Stomach (tissue), 9 donors: ENCODE measurements around the gene MARCKS. TPM values are rescaled to one million over a fixed set of nuclear protein-coding genes. Genes with fewer than 3 reads are reported as not detected.

Experiments
- DNase-seq, 2 donors: peaks; one replicate each; pipeline versions ENCODE4 v3.0.0 to v3.0.0-alpha.2; 2013 to 2019
- H3K27ac ChIP-seq, 5 donors: fragments of 200-600 bp in 4 of 5; sonication (generic) in 4 of 5; one replicate each; pipeline ENCODE4 v1.5.1; 2013 to 2019; ENCODE audit warnings: mild to moderate bottlenecking in 1 of 5, moderate library complexity in 1 of 5
- H3K27me3 ChIP-seq, 3 donors: fragments of 200-600 bp; sonication (generic); one replicate each; pipeline ENCODE4 v1.5.1; 2017 to 2019; ENCODE audit warnings: mixed run types in 1 of 3
- H3K36me3 ChIP-seq, 4 donors: fragments of 200-600 bp; sonication (generic); 1 replicate in 3 of 4; 2 replicates in 1 of 4; pipeline ENCODE4 v1.5.1; 2016 to 2019
- H3K4me1 ChIP-seq, 4 donors: fragments of 200-600 bp; sonication (generic); one replicate each; pipeline ENCODE4 v1.5.1; 2016 to 2019
- H3K4me3 ChIP-seq, 4 donors: fragments of 200-600 bp; sonication (generic) in 3 of 4; one replicate each; pipeline ENCODE4 v1.5.1; 2016 to 2019; ENCODE audit warnings: mild to moderate bottlenecking in 1 of 4
- H3K9me3 ChIP-seq, 4 donors: fragments of 200-600 bp; sonication (generic); one replicate each; pipeline ENCODE4 v1.5.1; 2016 to 2019
- EP300 ChIP-seq: sonication (generic); formaldehyde crosslinking; IDR thresholded peaks from one replicate; pipeline ENCODE4 v1.6.1; 2017; ENCODE audit warnings: antibody characterized with exemption
- POLR2A ChIP-seq, 4 donors: fragments of 450-650 bp; IDR thresholded peaks; one replicate each; pipeline ENCODE4 v1.6.1; 2016; ENCODE audit warnings: antibody characterized with exemption in 4 of 4, control low read depth in 2 of 4, mild to moderate bottlenecking in 1 of 4, moderate library complexity in 1 of 4
- POLR2AphosphoS5 ChIP-seq, 3 donors: sonication (generic); formaldehyde crosslinking; IDR thresholded peaks; one replicate each; pipeline ENCODE4 v1.6.1; 2016; ENCODE audit warnings: antibody characterized with exemption in 3 of 3
- WGBS, 5 donors: extraction: QIAGEN DNeasy Blood & Tissue Kit in 3 of 5; methylation state at CpG; one replicate each; pipeline versions ENCODE4 v1.1.5 to v1.1.7; 2013 to 2018; 5-methylcytosine and 5-hydroxymethylcytosine counted together
- intact Hi-C: fragments of 100-400 bp; cut with DNase I; formaldehyde crosslinking; loops from one replicate; pipeline ENCODE4 v1.15.1; 2023; ENCODE audit warnings: low total_unique reads
- polyA plus RNA-seq, 3 donors: library from polyadenylated mRNA; stranded (reverse); fragments of 200-250 nt; gene quantifications; one replicate each; pipeline ENCODE4 v1.2.3, GENCODE V29; 2013
- total RNA-seq, 5 donors: library from RNA; depleted of rRNA; stranded (reverse); fragments of >200 nt; gene quantifications; one replicate each; pipeline versions ENCODE4 v1.1.0 to v1.2.3, GENCODE V29; 2014 to 2016
- TF ChIP-seq, protein P1 (sequence below), 7 experiments: fragments of 450-650 bp in 4 of 7; fragments of 200-600 bp in 3 of 7; sonication (generic) in 3 of 7; IDR thresholded peaks; one replicate each; pipeline ENCODE4 v1.5.1; 2016 to 2019; ENCODE audit warnings: antibody characterized with exemption in 7 of 7, control low read depth in 2 of 7, mild to moderate bottlenecking in 1 of 7
- donor health status: healthy with polysubstance abuse.
- donor health status: Bipolar disorder and iron deficiency.
- donor health status: healthy.

Gene MARCKS
- total and polyA plus RNA-seq, 8 donors: 19.8 to 594 (median 52.3) TPM

DNA sequence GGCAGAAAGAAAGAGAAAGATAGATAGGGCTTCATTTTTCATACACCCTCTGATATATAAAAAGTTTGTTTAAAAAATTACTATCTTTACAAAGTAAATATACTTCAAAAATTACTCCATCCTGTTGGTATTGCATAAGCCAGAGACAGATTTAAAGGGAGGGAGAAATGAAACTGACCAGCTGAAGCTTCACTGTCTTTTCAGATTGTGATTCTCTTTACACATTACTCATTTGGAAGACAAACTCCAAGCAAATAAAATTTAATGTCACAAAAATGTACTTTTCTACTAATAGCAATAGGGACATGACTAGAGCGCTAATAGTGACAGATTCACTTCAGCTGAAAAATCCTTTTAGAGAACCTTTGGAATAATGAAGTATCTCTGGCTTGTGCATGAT, 38.6 kb upstream of the MARCKS start:
- Histone ChIP-seq H3K9me3 (no peaks in the 10 kb centered on the region), H3K27me3 (no peaks in the 10 kb centered on the region), H3K36me3 (no peaks in the 10 kb centered on the region), H3K27ac (peak overlapping the region in 2 of 5 donors; percentile 18), H3K4me3 (no peak overlapping the region), H3K4me1 (peaks cover 0 to 16% (median 8%) of the 10 kb centered on the region in 4 donors)
- TF ChIP-seq POLR2AphosphoS5 (IDR thresholded peaks at IDR 0.05) (no peak), EP300 (no peak), POLR2A (IDR thresholded peaks at IDR 0.05) (no peak)
- TF ChIP-seq, protein P1, sequence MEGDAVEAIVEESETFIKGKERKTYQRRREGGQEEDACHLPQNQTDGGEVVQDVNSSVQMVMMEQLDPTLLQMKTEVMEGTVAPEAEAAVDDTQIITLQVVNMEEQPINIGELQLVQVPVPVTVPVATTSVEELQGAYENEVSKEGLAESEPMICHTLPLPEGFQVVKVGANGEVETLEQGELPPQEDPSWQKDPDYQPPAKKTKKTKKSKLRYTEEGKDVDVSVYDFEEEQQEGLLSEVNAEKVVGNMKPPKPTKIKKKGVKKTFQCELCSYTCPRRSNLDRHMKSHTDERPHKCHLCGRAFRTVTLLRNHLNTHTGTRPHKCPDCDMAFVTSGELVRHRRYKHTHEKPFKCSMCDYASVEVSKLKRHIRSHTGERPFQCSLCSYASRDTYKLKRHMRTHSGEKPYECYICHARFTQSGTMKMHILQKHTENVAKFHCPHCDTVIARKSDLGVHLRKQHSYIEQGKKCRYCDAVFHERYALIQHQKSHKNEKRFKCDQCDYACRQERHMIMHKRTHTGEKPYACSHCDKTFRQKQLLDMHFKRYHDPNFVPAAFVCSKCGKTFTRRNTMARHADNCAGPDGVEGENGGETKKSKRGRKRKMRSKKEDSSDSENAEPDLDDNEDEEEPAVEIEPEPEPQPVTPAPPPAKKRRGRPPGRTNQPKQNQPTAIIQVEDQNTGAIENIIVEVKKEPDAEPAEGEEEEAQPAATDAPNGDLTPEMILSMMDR (IDR thresholded peaks at IDR 0.05): no peak
- no peak for DNase-seq
- intact Hi-C loops: no loop called here
- WGBS, 5 donors: 66 to 96% (median 92%) methylated on average over 1 of the region's 1 CpG

DNA sequence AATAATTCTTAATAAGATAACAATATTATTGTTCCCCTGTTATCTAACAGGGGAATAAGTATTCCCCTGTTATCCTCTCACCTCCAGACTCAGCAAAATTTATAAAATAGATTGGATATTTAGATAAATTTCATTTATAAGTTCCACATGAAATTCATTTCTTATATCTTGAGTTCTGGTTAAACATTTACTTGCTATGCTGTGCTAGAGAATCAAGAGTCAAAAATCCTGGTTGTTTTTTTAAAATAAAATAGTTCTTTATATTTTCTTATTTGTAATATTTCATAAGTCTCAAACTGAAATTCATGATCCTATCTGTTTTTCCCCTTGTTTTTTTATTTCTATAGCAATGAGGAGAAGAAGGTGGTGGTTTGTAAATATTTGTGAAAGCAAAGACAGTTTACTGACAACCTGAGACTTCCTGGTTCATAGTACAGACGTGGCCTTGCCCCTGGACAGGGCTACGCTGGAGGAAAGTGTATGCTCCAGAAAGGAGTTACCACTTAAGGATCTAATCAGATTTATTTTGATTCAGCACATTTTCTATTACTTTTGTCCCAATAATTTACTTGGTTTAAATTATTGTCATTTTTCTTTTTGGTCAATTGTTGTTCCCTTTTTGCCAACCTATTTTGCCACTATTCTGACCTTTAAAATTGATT, 37.8 kb upstream of the MARCKS start:
- Histone ChIP-seq H3K9me3 (no peaks in the 10 kb centered on the region), H3K36me3 (no peaks in the 10 kb centered on the region), H3K4me3 (no peak overlapping the region), H3K27me3 (no peaks in the 10 kb centered on the region), H3K27ac (peak overlapping the region in 3 of 5 donors; percentile 9 to 18 (median 18)), H3K4me1 (peaks cover 0 to 19% (median 10%) of the 10 kb centered on the region in 4 donors)
- DNase-seq: peak in 1 of 2 donors; percentile 69
- intact Hi-C loops: no loop called here
- TF ChIP-seq POLR2AphosphoS5 (IDR thresholded peaks at IDR 0.05) (peak in 2 of 3 donors; percentile 13 to 26), EP300 (no peak)
- TF ChIP-seq, protein P1 (IDR thresholded peaks at IDR 0.05): no peak
- WGBS, 5 donors: 18 to 52% (median 37%) methylated on average over 2 of the region's 2 CpGs

DNA sequence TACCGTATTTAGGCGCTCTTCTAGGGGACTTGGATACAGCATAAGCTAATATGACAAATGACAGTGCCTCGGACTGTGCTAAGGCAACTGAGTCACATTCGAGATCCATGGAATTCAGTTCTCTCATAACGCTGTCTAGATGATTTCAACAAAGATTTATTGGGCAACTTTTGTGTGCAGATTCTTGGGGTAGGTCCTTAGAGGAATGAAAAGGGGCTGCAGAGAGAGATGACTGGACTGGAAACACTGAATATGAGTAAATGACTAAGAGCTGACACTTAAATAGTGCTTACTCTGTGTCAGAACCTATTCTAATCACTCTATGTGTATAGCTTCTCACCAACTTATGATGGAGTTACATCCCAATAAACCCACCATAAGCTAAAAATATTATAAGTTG, 36.4 kb upstream of the MARCKS start:
- H3K9me3 ChIP-seq: no peaks in the 10 kb centered on the region
- WGBS, 5 donors: 94 to 97% (median 94%) methylated on average over 5 of the region's 5 CpGs
- DNase-seq: no peak
- no peak overlapping the region for H3K27ac ChIP-seq
- TF ChIP-seq POLR2A (IDR thresholded peaks at IDR 0.05): no peak
- TF ChIP-seq EP300: no peak
- no peaks in the 10 kb centered on the region for H3K36me3 ChIP-seq
- H3K27me3 ChIP-seq: no peaks in the 10 kb centered on the region
- H3K4me3 ChIP-seq: no peak overlapping the region
- intact Hi-C loops: no loop called here
- H3K4me1 ChIP-seq: peaks cover 0 to 34% (median 18%) of the 10 kb centered on the region in 4 donors

DNA sequence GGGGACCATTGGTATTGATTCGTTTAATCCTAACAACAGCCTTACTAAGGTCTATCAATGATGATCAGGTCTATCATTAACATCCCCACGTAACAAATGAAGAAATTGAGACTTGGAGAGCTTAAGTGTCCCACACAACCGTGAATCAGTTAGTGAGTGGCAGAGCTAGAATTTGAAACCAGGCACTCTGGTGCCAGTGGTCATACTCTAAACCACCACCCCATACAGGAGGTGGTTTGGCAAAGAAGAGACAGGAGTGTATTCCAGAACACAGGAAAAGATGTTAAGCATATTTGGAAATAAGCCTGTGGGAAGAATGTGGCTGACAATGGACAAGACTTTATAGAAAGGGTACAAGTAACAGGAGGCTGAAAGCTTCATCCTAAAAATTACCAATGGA, 35.7 kb upstream of the MARCKS start:
- Histone ChIP-seq H3K27me3 (no peaks in the 10 kb centered on the region), H3K4me1 (peaks cover 0 to 40% (median 23%) of the 10 kb centered on the region in 4 donors), H3K27ac (no peak overlapping the region), H3K36me3 (no peaks in the 10 kb centered on the region), H3K4me3 (no peak overlapping the region), H3K9me3 (no peaks in the 10 kb centered on the region)
- intact Hi-C loops: no loop called here
- DNase-seq: no peak
- WGBS, 5 donors: 90 to 97% (median 93%) methylated on average over 3 of the region's 3 CpGs
- no peak for TF ChIP-seq POLR2A (IDR thresholded peaks at IDR 0.05)
- TF ChIP-seq, protein P1 (IDR thresholded peaks at IDR 0.05): no peak

DNA sequence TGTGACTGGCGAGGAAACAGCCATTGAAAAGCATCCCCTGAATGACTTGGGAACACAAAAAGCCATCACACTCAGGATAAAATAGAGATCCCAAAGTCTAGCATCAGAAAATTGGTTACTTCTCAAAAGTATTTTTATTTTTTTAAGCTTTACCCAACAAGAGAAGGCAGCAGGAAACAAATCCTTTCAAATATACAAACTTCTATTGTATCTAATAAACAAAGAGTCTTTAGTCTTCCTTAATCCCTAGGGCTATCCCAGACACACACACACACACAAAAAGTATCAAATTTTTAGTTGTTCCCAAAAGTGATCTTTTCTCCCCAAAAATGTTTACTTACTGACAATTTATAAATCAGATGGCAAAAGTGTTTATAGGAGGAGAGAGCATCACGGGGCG, 33.2 kb upstream of the MARCKS start:
- 70 to 82% (median 78%) methylated on average over 3 of the region's 3 CpGs for WGBS, 5 donors
- TF ChIP-seq, protein P1 (IDR thresholded peaks at IDR 0.05): no peak
- TF ChIP-seq POLR2A (IDR thresholded peaks at IDR 0.05) (no peak), EP300 (no peak), POLR2AphosphoS5 (IDR thresholded peaks at IDR 0.05) (no peak)
- Histone ChIP-seq H3K4me1 (peaks cover 0 to 35% (median 16%) of the 10 kb centered on the region in 4 donors), H3K4me3 (no peak overlapping the region), H3K27me3 (no peaks in the 10 kb centered on the region), H3K27ac (peak overlapping the region in 2 of 5 donors; percentile 5 to 70), H3K9me3 (no peaks in the 10 kb centered on the region), H3K36me3 (no peaks in the 10 kb centered on the region)
- intact Hi-C loops: no loop called here
- DNase-seq: peak in 1 of 2 donors; percentile 9
